K562 (cell line): ENCODE results near the gene UNC93B1. TPM values are rescaled to one million over a fixed set of nuclear protein-coding genes. Genes with fewer than 3 reads are reported as not detected.
A peak's percentile ranks its signal among the peaks of the same experiment; 100 is the strongest.

Source experiments
- ATAC-seq: fragments of 200-7000 bp; cut with Tn5 transposase; 3 replicates; pipeline ENCODE4 v1.9.1; 2020; ENCODE audit warnings: moderate library complexity
- BruUV-seq: library from RNA; stranded (reverse); fragments of 400-500 nt; replicated peaks from 2 replicates; lab custom pipeline; 2021; lab: Mats Ljungman, UMichigan
- CTCF ChIA-PET: fragments of 300-600 bp; formaldehyde crosslinking; extraction: SDS; loops from one replicate; lab custom pipeline; 2021; ENCODE audit warnings: low intra/inter-chr PET ratio; lab: Yijun Ruan, JAX
- POLR2A ChIA-PET: fragments of 300-600, 350-650 bp; sonication (Branson Sonifier 250); formaldehyde crosslinking; extraction: SDS; loops from one replicate; lab custom pipeline; 2021; ENCODE audit warnings: antibody characterized with exemption, inconsistent platforms; lab: Yijun Ruan, JAX
- DNase-seq, 4 experiments: peaks; one replicate each; pipeline versions ENCODE4 v3.0.0 to v3.0.0-alpha.2; 2011 to 2018; ENCODE audit warnings: low spot score in 3 of 4, mixed read lengths in 3 of 4; ENCODE audit errors: extremely low read depth in 1 of 4
- FAIRE-seq: peaks from 2 replicates; lab custom pipeline; 2011; peaks lifted over from hg19 to GRCh38; lab: Jason Lieb, UNC
- H2AFZ ChIP-seq: 2 replicates; pipeline ENCODE4 v1.6.0; 2011; ENCODE audit warnings: low read depth, low read length, control low read depth, inconsistent platforms
- H3K27ac ChIP-seq: fragments of 200-600 bp; 3 replicates; pipeline ENCODE4 v1.8.0; 2011; ENCODE audit warnings: low read depth, mild to moderate bottlenecking, control low read depth, inconsistent platforms, low read length, moderate library complexity, mixed read lengths; ENCODE audit errors: extremely low read depth
- H3K27me3 ChIP-seq, 2 experiments: fragments of 300-600 bp in 1 of 2; 2 replicates in 1 of 2; 3 replicates in 1 of 2; pipeline versions ENCODE4 v1.6.0 to v1.8.0; 2011; ENCODE audit warnings: inconsistent platforms in 2 of 2, low read length in 2 of 2, mild to moderate bottlenecking in 1 of 2, mixed read lengths in 1 of 2, moderate library complexity in 1 of 2; ENCODE audit not compliant: control insufficient read depth in 2 of 2, insufficient read depth in 2 of 2
- H3K36me3 ChIP-seq: fragments of 300-600 bp; 3 replicates; pipeline ENCODE4 v1.8.0; 2011; ENCODE audit warnings: mild to moderate bottlenecking, low read length, inconsistent platforms; ENCODE audit not compliant: control insufficient read depth, insufficient read depth
- H3K4me1 ChIP-seq, 2 experiments: fragments of 200-600 bp in 1 of 2; replicated peaks in 1 of 2; 2 replicates in 1 of 2; 3 replicates in 1 of 2; pipeline versions ENCODE4 v1.5.1 to v1.8.0; 2011; ENCODE audit warnings: inconsistent platforms in 2 of 2, low read length in 2 of 2, mild to moderate bottlenecking in 1 of 2, mixed read lengths in 1 of 2, moderate library complexity in 1 of 2; ENCODE audit not compliant: control insufficient read depth in 2 of 2, insufficient read depth in 2 of 2
- H3K4me2 ChIP-seq: 2 replicates; pipeline ENCODE4 v1.6.1; 2011; ENCODE audit warnings: low read length, control low read depth, inconsistent platforms, mixed read lengths; ENCODE audit not compliant: insufficient read depth
- H3K4me3 ChIP-seq: fragments of 200-600 bp; sonication (generic), shearing (Covaris generic); 2 replicates; pipeline ENCODE4 v1.5.1; 2016; ENCODE audit warnings: control low read depth, inconsistent platforms
- H3K79me2 ChIP-seq: fragments of 200-600 bp; 3 replicates; pipeline ENCODE4 v1.8.0; 2011; ENCODE audit warnings: low read length, inconsistent platforms; ENCODE audit not compliant: control insufficient read depth, insufficient read depth
- H3K9ac ChIP-seq, 2 experiments: 2 replicates each; pipeline versions ENCODE4 v1.6.0 to v1.6.1; 2011; ENCODE audit warnings: low read depth in 2 of 2, low read length in 2 of 2, control low read depth in 1 of 2, inconsistent platforms in 1 of 2, mild to moderate bottlenecking in 1 of 2, mixed read lengths in 1 of 2; ENCODE audit not compliant: insufficient read depth in 1 of 2
- H3K9me1 ChIP-seq: one replicate; pipeline ENCODE4 v1.6.0; 2011; ENCODE audit warnings: inconsistent platforms, mild to moderate bottlenecking, low read length, moderate library complexity; ENCODE audit not compliant: control insufficient read depth, insufficient read depth
- H3K9me3 ChIP-seq: replicated peaks from 2 replicates; pipeline ENCODE4 v1.5.1; 2011; ENCODE audit warnings: low read depth, low read length, inconsistent platforms; ENCODE audit not compliant: control insufficient read depth, insufficient read depth
- H4K20me1 ChIP-seq: replicated peaks from 2 replicates; pipeline ENCODE4 v1.6.1; 2011; ENCODE audit warnings: low read length, inconsistent platforms, mixed read lengths; ENCODE audit not compliant: control insufficient read depth, insufficient read depth
- DPF2 ChIP-seq: fragments of 450-650 bp; IDR thresholded peaks from 2 replicates; pipeline ENCODE4 v1.6.1; 2016
- HNRNPLL ChIP-seq: fragments of 200-400 bp; formaldehyde crosslinking; IDR thresholded peaks from 2 replicates; pipeline ENCODE4 v1.6.1; 2017; ENCODE audit warnings: low read length, low read depth, mild to moderate bottlenecking; ENCODE audit not compliant: poor library complexity, severe bottlenecking
- LCOR ChIP-seq: sonication (generic); formaldehyde crosslinking; IDR thresholded peaks from 2 replicates; pipeline ENCODE4 v1.8.0; 2022; ENCODE audit warnings: mild to moderate bottlenecking, missing genetic modification reagents
- TOE1 ChIP-seq, 2 experiments: fragments of 450-650 bp in 1 of 2; sonication (generic) in 1 of 2; formaldehyde crosslinking in 1 of 2; IDR thresholded peaks; 2 replicates each; pipeline versions ENCODE4 v1.7.1 to v1.8.0; 2016 to 2022; ENCODE audit warnings: borderline replicate concordance in 2 of 2, mild to moderate bottlenecking in 2 of 2, antibody characterized with exemption in 1 of 2, inconsistent platforms in 1 of 2, low read depth in 1 of 2, missing genetic modification reagents in 1 of 2, moderate library complexity in 1 of 2
- ZNF174 ChIP-seq: fragments of 250-450 bp; sonication (Bioruptor Pico); IDR thresholded peaks from 2 replicates; pipeline ENCODE4 v1.4.0; 2020; ENCODE audit warnings: mild to moderate bottlenecking
- ZNF184 ChIP-seq: sonication (generic); formaldehyde crosslinking; IDR thresholded peaks from 2 replicates; pipeline ENCODE4 v1.5.0; 2020; ENCODE audit warnings: missing genetic modification reagents
- ZNF282 ChIP-seq: sonication (generic); formaldehyde crosslinking; IDR thresholded peaks from 2 replicates; pipeline ENCODE4 v1.8.1; 2023; ENCODE audit warnings: missing genetic modification reagents
- WGBS: fragments of 100-300 bp; shearing (Covaris generic); methylation state at CpG from one replicate; pipeline ENCODE4 v1.1.6; 2016; ENCODE audit warnings: low coverage, mixed read lengths; ENCODE audit not compliant: insufficient coverage; ENCODE audit errors: missing lambda C conversion rate; 5-methylcytosine and 5-hydroxymethylcytosine counted together
- in situ Hi-C: fragments of 300-500 bp; cut with MboI; formaldehyde crosslinking; loops from 4 replicates; pipeline ENCODE4 v1.15.0; 2018; ENCODE audit warnings: inconsistent platforms, mixed read lengths
- intact Hi-C: fragments of 100-400 bp; cut with micrococcal nuclease; formaldehyde crosslinking; loops from 2 replicates; pipeline ENCODE4 v1.14.2; 2022
- polyA plus RNA-seq, 8 experiments: library from polyadenylated mRNA; depleted of rRNA in 4 of 8; stranded (reverse) in 5 of 8; unstranded in 3 of 8; fragments of >200 nt; fragmentation: Nextera tagmentation in 2 of 8; fragmentation: Illumina TruSeq in 1 of 8; extraction: Ambion mirVana in 2 of 8; extraction: Trizol in 1 of 8; gene quantifications; 2 replicates each; pipeline versions ENCODE4 v1.2.1 to v1.2.3, GENCODE V29; 2011 to 2014; ENCODE audit warnings: inconsistent platforms in 1 of 8, missing spikeins in 1 of 8
- total RNA-seq, 7 experiments: library from RNA; depleted of rRNA in 6 of 7; stranded (reverse); fragments of >200 nt in 6 of 7; fragmentation: Illumina TruSeq in 2 of 7; extraction: Trizol in 2 of 7; gene quantifications; 2 replicates each; pipeline versions ENCODE4 v1.2.1 to v1.2.3, GENCODE V29; 2011 to 2021; ENCODE audit warnings: low replicate concordance in 1 of 7
- TF ChIP-seq, protein P1 (sequence below): fragments of 250-450 bp; sonication (Bioruptor Pico); IDR thresholded peaks from 2 replicates; pipeline ENCODE4 v1.5.0; 2021; ENCODE audit warnings: mild to moderate bottlenecking, moderate library complexity
- TF ChIP-seq, protein P2 (sequence below): fragments of 250-450 bp; sonication (Bioruptor Pico); IDR thresholded peaks from 2 replicates; pipeline ENCODE4 v1.5.0; 2021

Gene UNC93B1
- total and polyA plus RNA-seq, 9 of the 15 experiments (the other 6 are each of a cell fraction or from before 2014, with no cell fraction given): 0.10 to 13.6 (median 6.5) TPM

DNA sequence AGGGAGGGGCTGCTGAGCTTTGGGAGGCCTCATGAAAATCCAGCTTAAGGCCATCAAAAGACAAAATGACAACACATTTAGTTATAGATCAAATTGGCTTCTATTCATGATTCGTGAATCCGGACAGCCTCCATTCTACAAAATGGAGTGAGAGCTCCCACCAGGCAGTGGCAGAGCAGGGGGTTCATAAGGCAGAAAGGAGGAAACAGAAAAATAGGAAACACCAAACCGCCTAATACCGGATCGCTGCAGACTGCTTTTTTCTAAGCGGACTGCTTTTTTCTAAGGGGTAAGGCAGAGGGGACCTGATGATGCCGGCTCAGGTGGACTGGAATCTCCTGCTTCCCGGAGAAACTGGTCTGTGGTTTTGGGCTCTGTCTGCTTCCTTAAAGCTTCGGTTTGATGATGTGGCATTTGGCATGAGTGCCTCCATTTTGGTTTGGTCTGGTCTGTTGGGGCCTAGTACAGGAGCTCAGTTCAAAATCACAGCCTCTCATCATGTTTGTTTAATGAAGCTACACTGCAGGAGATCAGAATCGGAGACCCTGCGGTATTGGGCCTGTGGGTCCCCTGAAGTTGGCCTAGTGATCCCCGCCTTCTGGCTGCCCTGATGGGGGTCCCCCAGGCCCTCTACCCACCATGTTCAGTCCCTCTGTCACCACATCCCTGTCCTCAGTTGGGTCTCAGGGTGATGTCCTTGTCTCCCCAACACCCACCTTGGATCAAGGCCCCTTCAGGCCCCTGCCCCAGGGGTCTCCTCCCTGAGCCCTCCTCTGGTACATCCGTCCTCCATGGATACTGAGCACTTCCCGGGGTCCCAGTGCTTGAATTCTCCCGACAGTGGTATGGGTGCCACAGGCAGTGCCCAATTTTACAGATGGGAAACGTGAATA is 7.4 kb upstream of the UNC93B1 start (continued):
- TF ChIP-seq, protein P1, sequence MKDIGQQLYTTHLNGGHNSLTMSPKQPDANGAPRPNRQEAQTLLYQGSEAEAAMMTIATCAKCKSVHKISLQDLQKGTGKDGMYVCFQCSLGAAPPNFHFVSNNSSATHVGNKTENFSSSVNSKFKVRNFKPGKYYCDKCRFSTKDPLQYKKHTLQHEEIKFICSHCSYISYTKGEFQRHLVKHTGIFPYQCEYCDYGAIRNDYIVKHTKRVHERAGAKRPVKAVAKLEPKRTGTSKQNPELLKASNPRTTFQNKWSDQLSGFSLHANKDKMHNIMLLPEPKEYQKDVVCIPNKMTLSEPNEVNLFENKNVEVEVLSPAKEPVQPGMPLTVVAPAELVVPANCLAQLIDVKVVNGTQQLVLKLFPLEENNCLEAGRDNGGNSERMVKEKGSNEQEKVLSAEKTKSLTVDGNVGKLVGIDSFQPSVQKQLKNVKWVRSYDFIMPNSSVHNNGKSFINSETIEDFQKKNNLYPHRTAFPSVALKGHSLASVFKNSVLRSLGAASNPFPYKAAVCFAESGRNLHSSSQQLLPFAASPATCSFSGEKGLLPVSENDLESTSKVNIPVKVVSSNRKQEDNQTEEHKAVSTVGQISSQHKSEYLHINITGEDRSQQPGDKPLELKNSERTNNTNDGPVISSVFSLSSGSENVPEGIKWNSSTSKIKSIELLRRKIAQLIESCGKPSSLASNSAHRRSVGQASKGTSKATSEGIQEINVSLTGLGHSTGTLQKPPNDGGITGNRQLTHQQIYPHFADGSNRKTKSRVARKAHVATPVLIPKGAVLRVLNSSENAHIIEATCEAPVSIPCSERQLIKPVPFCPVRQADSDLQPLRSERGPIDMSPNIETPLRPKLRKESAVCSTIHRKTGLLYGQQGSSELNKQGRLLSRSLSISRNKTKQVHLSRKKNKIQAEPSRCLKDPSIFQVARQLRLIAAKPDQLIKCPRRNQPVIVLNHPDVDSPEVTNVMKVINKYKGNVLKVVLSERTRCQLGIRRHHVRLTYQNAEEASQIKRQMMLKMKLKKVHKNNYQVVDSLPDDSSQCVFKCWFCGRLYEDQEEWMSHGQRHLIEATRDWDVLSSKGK (CRISPR knock-in tag): no peak

DNA sequence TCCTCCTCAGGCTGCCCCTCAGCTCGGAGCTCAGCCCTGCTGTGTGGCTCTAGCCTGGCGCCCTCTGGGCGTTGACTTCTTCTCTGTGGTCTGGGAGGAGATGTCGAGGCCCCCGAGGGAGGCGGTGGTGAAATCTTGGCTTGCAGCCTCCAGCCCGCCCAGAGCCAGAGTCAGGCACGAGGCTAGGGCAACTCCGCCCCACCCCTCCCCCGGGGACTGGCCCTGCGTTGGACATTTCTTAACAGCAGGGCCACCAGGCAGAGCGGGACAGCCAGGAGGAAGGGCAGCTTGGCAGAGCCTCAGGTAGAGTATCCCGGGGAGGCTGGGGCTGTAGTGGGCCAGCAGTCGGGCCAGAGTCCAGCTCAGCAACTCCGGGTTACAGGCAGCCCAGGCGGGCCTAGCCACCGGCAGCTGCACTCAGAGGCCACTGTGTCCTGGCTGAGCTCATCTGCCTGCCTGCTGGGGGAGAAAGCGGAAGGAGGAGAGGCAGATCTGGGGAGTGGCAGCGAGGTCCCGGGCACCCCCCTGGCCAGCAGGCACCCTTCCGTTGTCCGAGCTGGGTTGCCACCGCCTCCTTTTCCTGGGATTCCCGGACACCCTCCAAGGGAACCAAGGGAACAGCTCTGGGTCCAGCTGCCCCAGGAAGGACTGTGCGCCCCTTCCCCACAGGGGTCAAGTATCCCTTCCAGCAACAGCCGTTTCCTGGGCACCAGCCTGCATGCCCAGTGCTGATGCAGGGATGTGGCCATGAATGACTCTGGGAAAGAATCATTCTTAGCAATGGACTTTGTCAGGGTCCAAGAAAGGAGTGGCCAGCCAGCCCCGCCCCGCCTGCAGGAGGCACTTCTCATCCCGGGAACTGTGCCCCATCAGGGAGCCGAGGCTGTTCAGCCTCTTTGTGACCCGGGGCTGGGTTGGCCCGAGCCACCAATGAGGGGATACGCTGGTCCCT is 6.5 kb upstream of the UNC93B1 start, which contains the start of gene ALDH3B1:
Gene ALDH3B1 (plus strand): TSS at position 238 of the 952 bp plus-strand sequence. CDS start 4,971 bp downstream, outside the sequence.
- ChIA-PET CTCF (interaction anchor here (1.5 to 1.6 kb wide), 2 partner anchors 10 to 287 kb away, joined by 3 to 5 read pairs; no protein-coding TSS in a partner anchor), POLR2A (interaction anchor here (0.6 to 1.3 kb wide), 5 partner anchors 11 to 876 kb away, joined by 3 to 6 read pairs (median 3); no protein-coding TSS in a partner anchor)
- Histone ChIP-seq H2AFZ (peak within 1 kb of the TSS; percentile 96), H3K9me3 (no peaks in the 10 kb centered on the region), H3K27me3 (no peaks in the 10 kb centered on the region), H3K4me1 (peaks cover 22 to 63% of the 10 kb centered on the region in 2 experiments), H3K9me1 (no peaks in the 10 kb centered on the region), H4K20me1 (peaks cover 3% of the 10 kb centered on the region; the same call in 1 of the 2 replicates), H3K36me3 (no peaks in the 10 kb centered on the region), H3K79me2 (no peaks in the 10 kb centered on the region), H3K4me3 (peak within 1 kb of the TSS; percentile 1; the same call in 1 of the 2 replicates), H3K4me2 (peak within 1 kb of the TSS; percentile 71), H3K27ac (peak within 1 kb of the TSS; percentile 64), H3K9ac (peak within 1 kb of the TSS; percentile 41 to 87)
- DNase-seq: peak; percentile 73 to 86 (median 80)
- WGBS: 31% methylated on average over 27 of the region's 33 CpGs
- FAIRE-seq: peak; percentile 73
- no TSS peak for BruUV-seq
- in situ Hi-C loops: no loop called here
- ATAC-seq: peak; percentile 89
- intact Hi-C loops: no loop called here
- no peak for TF ChIP-seq HNRNPLL
- no peak for TF ChIP-seq TOE1 (IDR thresholded peaks at IDR 0.05; ENCODE audit: borderline replicate concordance)
- TF ChIP-seq TOE1 (CRISPR knock-in tag; IDR thresholded peaks at IDR 0.05; ENCODE audit: borderline replicate concordance, low read depth): no peak
- TF ChIP-seq ZNF174 (CRISPR knock-in tag): no peak
- no peak for TF ChIP-seq ZNF184 (CRISPR knock-in tag)
- TF ChIP-seq LCOR (CRISPR knock-in tag): 0 out of 2 replicates have a peak, but pooled peaks have one; percentile 8
- no peak for TF ChIP-seq DPF2
- TF ChIP-seq, protein P2, sequence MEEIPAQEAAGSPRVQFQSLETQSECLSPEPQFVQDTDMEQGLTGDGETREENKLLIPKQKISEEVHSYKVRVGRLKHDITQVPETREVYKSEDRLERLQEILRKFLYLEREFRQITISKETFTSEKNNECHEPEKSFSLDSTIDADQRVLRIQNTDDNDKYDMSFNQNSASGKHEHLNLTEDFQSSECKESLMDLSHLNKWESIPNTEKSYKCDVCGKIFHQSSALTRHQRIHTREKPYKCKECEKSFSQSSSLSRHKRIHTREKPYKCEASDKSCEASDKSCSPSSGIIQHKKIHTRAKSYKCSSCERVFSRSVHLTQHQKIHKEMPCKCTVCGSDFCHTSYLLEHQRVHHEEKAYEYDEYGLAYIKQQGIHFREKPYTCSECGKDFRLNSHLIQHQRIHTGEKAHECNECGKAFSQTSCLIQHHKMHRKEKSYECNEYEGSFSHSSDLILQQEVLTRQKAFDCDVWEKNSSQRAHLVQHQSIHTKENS (CRISPR knock-in tag): no peak
- TF ChIP-seq ZNF282 (CRISPR knock-in tag): no peak
